HepG2 (cell line): ENCODE data around the gene KITLG. TPM values are rescaled to one million over a fixed set of nuclear protein-coding genes. Genes with fewer than 3 reads are reported as not detected.

Experiments
- ATAC-seq: fragments of 200-7000 bp; cut with Tn5 transposase; 3 replicates; pipeline ENCODE4 v1.9.1; 2020; ENCODE audit warnings: mild to moderate bottlenecking, moderate library complexity
- BruUV-seq: library from RNA; stranded (reverse); fragments of 400-500 nt; replicated peaks from 2 replicates; lab custom pipeline; 2021; lab: Mats Ljungman, UMichigan
- CTCF ChIA-PET: fragments of 300-600 bp; formaldehyde crosslinking; extraction: SDS; loops from one replicate; lab custom pipeline; 2021; ENCODE audit warnings: low total read pairs, inconsistent platforms, low intra/inter-chr PET ratio; lab: Yijun Ruan, JAX
- POLR2A ChIA-PET: fragments of 350-600 bp; sonication (Branson Sonifier 250); formaldehyde crosslinking; loops from one replicate; lab custom pipeline; 2020; ENCODE audit warnings: antibody characterized with exemption, inconsistent platforms; lab: Yijun Ruan, JAX
- DNase-seq: peaks from one replicate; pipeline ENCODE4 v3.0.0-alpha.2; 2015; ENCODE audit warnings: low spot score
- FAIRE-seq: peaks from 3 replicates; lab custom pipeline; 2011; peaks lifted over from hg19 to GRCh38; lab: Jason Lieb, UNC
- H2AFZ ChIP-seq: one replicate; pipeline ENCODE4 v1.6.1; 2011; ENCODE audit warnings: low read length, inconsistent platforms
- H3K27ac ChIP-seq: fragments of 300-600 bp; 3 replicates; pipeline ENCODE4 v1.8.0; 2011; ENCODE audit warnings: mixed run types, mild to moderate bottlenecking, mixed read lengths, low read length, inconsistent platforms; ENCODE audit not compliant: insufficient read depth; ENCODE audit errors: extremely low read length
- H3K27me3 ChIP-seq, 2 experiments: fragments of 200-600 bp in 1 of 2; 2 replicates in 1 of 2; 3 replicates in 1 of 2; pipeline versions ENCODE4 v1.6.0 to v1.8.0; 2011; ENCODE audit warnings: low read length in 2 of 2, mild to moderate bottlenecking in 2 of 2, moderate library complexity in 2 of 2, inconsistent platforms in 1 of 2; ENCODE audit not compliant: insufficient read depth in 2 of 2, control insufficient read depth in 1 of 2
- H3K36me3 ChIP-seq, 2 experiments: fragments of 200-600 bp in 1 of 2; replicated peaks in 1 of 2; 2 replicates in 1 of 2; 3 replicates in 1 of 2; pipeline versions ENCODE4 v1.5.1 to v1.8.0; 2011; ENCODE audit warnings: low read length in 2 of 2, inconsistent platforms in 1 of 2; ENCODE audit not compliant: insufficient read depth in 2 of 2, control insufficient read depth in 1 of 2
- H3K4me1 ChIP-seq: 2 replicates; pipeline ENCODE4 v1.5.1; 2012; ENCODE audit warnings: low read length, inconsistent platforms; ENCODE audit not compliant: insufficient read depth
- H3K4me2 ChIP-seq: 2 replicates; pipeline ENCODE4 v1.6.0; 2011; ENCODE audit warnings: low read depth, low read length, inconsistent platforms
- H3K4me3 ChIP-seq, 3 experiments: fragments of 200-600 bp in 1 of 3; sonication (generic), shearing (Covaris generic) in 1 of 3; replicated peaks in 1 of 3; 2 replicates each; pipeline ENCODE4 v1.5.1; 2011 to 2016; ENCODE audit warnings: low read length in 3 of 3, inconsistent platforms in 2 of 3, low read depth in 2 of 3, mild to moderate bottlenecking in 2 of 3, control low read depth in 1 of 3, mixed read lengths in 1 of 3; ENCODE audit not compliant: insufficient read depth in 1 of 3
- H3K79me2 ChIP-seq: one replicate; pipeline ENCODE4 v1.6.1; 2011; ENCODE audit warnings: low read length, inconsistent platforms; ENCODE audit not compliant: insufficient read depth
- H3K9ac ChIP-seq: 2 replicates; pipeline ENCODE4 v1.6.0; 2011; ENCODE audit warnings: mild to moderate bottlenecking, low read depth, low read length, inconsistent platforms; ENCODE audit not compliant: insufficient read depth
- H3K9me3 ChIP-seq: 2 replicates; pipeline ENCODE4 v1.5.1; 2012; ENCODE audit warnings: mild to moderate bottlenecking, low read length
- H4K20me1 ChIP-seq: 2 replicates; pipeline ENCODE4 v1.6.0; 2011; ENCODE audit warnings: inconsistent platforms, mild to moderate bottlenecking, low read length, moderate library complexity; ENCODE audit not compliant: insufficient read depth
- MAFK ChIP-seq, 2 experiments: IDR thresholded peaks in 1 of 2; conservative IDR thresholded peaks in 1 of 2; 2 replicates each; pipeline ENCODE4 v1.6.1; 2011; ENCODE audit warnings: improper control_type of control experiment in 2 of 2, low read length in 2 of 2
- NCOA5 ChIP-seq: sonication (generic); formaldehyde crosslinking; IDR thresholded peaks from 2 replicates; pipeline ENCODE4 v1.4.0; 2020; ENCODE audit warnings: missing genetic modification reagents
- NR2C2 ChIP-seq: sonication (generic); formaldehyde crosslinking; IDR thresholded peaks from 2 replicates; pipeline ENCODE4 v1.4.0; 2020; ENCODE audit warnings: missing genetic modification reagents, mild to moderate bottlenecking, moderate library complexity, borderline replicate concordance
- PCBP1 ChIP-seq: fragments of 200-400 bp; formaldehyde crosslinking; IDR thresholded peaks from 2 replicates; pipeline ENCODE4 v1.6.1; 2017; ENCODE audit warnings: mild to moderate bottlenecking, low read depth, low read length, borderline replicate concordance
- ZNF253 ChIP-seq: sonication (generic); formaldehyde crosslinking; IDR thresholded peaks from 2 replicates; pipeline ENCODE4 v1.8.0; 2022; ENCODE audit warnings: mild to moderate bottlenecking, missing genetic modification reagents, borderline replicate concordance
- WGBS: methylation state at CpG from one replicate; pipeline ENCODE4 v1.1.6; 2017; ENCODE audit warnings: low lambda C conversion rate; 5-methylcytosine and 5-hydroxymethylcytosine counted together
- in situ Hi-C: cut with HindIII; loops from 2 replicates; pipeline ENCODE4 v1.10.0; 2017; ENCODE audit warnings: low pct_unique_long_range_greater_than_20kb; ENCODE audit not compliant: extremely low pct_ligation_motif_present
- intact Hi-C: fragments of 100-400 bp; cut with micrococcal nuclease; formaldehyde crosslinking; loops from one replicate; pipeline ENCODE4 v1.10.0; 2022; ENCODE audit not compliant: unreplicated experiment
- polyA plus RNA-seq, 8 experiments: library from polyadenylated mRNA; depleted of rRNA in 3 of 8; stranded (reverse) in 7 of 8; unstranded in 1 of 8; fragments of >200 nt; fragmentation: Illumina TruSeq in 4 of 8; extraction: Trizol in 4 of 8; gene quantifications; 2 replicates each; pipeline versions ENCODE4 v1.2.1 to v1.2.3, GENCODE V29; 2011 to 2016; ENCODE audit warnings: low read depth in 4 of 8, missing spikeins in 1 of 8, mixed read lengths in 1 of 8; ENCODE audit not compliant: insufficient read depth in 1 of 8
- total RNA-seq, 5 experiments: library from RNA; depleted of rRNA; stranded (reverse); fragments of >200 nt; fragmentation: Illumina TruSeq; extraction: Trizol; gene quantifications; 2 replicates each; pipeline ENCODE4 v1.2.3, GENCODE V29; 2016; ENCODE audit warnings: low read depth in 1 of 5
- TF ChIP-seq, protein P1 (sequence below): sonication (generic); formaldehyde crosslinking; IDR thresholded peaks from 2 replicates; pipeline ENCODE4 v1.8.0; 2022; ENCODE audit warnings: missing genetic modification reagents, low read depth, mild to moderate bottlenecking, borderline replicate concordance
- TF ChIP-seq, protein P2 (sequence below): sonication (generic); formaldehyde crosslinking; IDR thresholded peaks from 2 replicates; pipeline ENCODE4 v1.8.0; 2022; ENCODE audit warnings: mild to moderate bottlenecking, missing genetic modification reagents; ENCODE audit not compliant: insufficient replicate concordance

KITLG gene
- total and polyA plus RNA-seq, 2 of the 13 experiments (the other 11 are each of a cell fraction or from before 2014, with no cell fraction given) = 0.66 to 4.3 TPM

GRCh38 chr12:88591343-88591742 lies 11.1 kb upstream of the KITLG start (continued):
- no peak for TF ChIP-seq NCOA5 (CRISPR knock-in tag)
- no peak for TF ChIP-seq ZNF253 (CRISPR knock-in tag)

GRCh38 chr12:88590851-88591250 lies 10.6 kb upstream of the KITLG start:
- ChIA-PET POLR2A (no interaction called here), CTCF (no interaction called here)
- H3K9ac ChIP-seq = no peak overlapping the region
- no peak overlapping the region for H3K27ac ChIP-seq
- DNase-seq (no peak), ATAC-seq (no peak), FAIRE-seq (no peak)
- no peaks in the 10 kb centered on the region for H3K36me3 ChIP-seq
- no peaks in the 10 kb centered on the region for H3K79me2 ChIP-seq
- no peaks in the 10 kb centered on the region for H3K27me3 ChIP-seq
- intact Hi-C loops (no loop called here), in situ Hi-C loops (no loop called here)
- 74% methylated on average over 1 of the region's 1 CpG for WGBS
- TF ChIP-seq PCBP1 (no peak), MAFK (conservative IDR thresholded peaks at IDR 0.05 in 1 of 2, IDR thresholded peaks at IDR 0.05 in 1 of 2; ENCODE audit: low read length in 2 of 2) (no peak), NR2C2 (no peak)
- TF ChIP-seq, protein P1, sequence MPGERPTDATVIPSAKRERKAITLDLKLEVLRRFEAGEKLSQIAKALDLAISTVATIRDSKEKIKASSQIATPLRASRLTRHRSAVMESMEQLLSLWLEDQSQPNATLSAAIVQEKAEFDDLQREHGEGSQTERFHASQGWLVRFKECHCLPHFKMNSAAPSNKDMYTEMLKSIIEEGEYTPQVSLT (CRISPR knock-in tag) = no peak
- TF ChIP-seq, protein P2, sequence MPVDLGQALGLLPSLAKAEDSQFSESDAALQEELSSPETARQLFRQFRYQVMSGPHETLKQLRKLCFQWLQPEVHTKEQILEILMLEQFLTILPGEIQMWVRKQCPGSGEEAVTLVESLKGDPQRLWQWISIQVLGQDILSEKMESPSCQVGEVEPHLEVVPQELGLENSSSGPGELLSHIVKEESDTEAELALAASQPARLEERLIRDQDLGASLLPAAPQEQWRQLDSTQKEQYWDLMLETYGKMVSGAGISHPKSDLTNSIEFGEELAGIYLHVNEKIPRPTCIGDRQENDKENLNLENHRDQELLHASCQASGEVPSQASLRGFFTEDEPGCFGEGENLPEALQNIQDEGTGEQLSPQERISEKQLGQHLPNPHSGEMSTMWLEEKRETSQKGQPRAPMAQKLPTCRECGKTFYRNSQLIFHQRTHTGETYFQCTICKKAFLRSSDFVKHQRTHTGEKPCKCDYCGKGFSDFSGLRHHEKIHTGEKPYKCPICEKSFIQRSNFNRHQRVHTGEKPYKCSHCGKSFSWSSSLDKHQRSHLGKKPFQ (CRISPR knock-in tag) = no peak
- no peak overlapping the region for H3K4me2 ChIP-seq
- H3K4me3 ChIP-seq = no peak overlapping the region
- no peaks in the 10 kb centered on the region for H4K20me1 ChIP-seq
- no peak overlapping the region for H2AFZ ChIP-seq
- H3K4me1 ChIP-seq = no peaks in the 10 kb centered on the region
- peaks cover 19% of the 10 kb centered on the region; the same call in 1 of the 2 replicates for H3K9me3 ChIP-seq
- BruUV-seq = no TSS peak
